Neuron (in vitro differentiated cells): ENCODE data around the gene ME2.

ENCODE experiments used
- H2AFZ ChIP-seq: one replicate; pipeline ENCODE4 v1.6.1; 2013; ENCODE audit warnings: low read depth, mild to moderate bottlenecking, inconsistent platforms, low read length, moderate library complexity
- H3K27me3 ChIP-seq: one replicate; pipeline ENCODE4 v1.6.1; 2013; ENCODE audit warnings: low read length; ENCODE audit not compliant: insufficient read depth
- H3K36me3 ChIP-seq: one replicate; pipeline ENCODE4 v1.6.1; 2013; ENCODE audit warnings: low read length; ENCODE audit not compliant: insufficient read depth
- H3K4me1 ChIP-seq: one replicate; pipeline ENCODE4 v1.6.1; 2013; ENCODE audit warnings: low read length; ENCODE audit not compliant: insufficient read depth
- H3K4me3 ChIP-seq: 2 replicates; pipeline ENCODE4 v1.5.1; 2013; ENCODE audit warnings: mild to moderate bottlenecking, low read length, moderate library complexity
- H3K9me3 ChIP-seq: one replicate; pipeline ENCODE4 v1.6.1; 2013; ENCODE audit warnings: low read length

The ME2 gene

GRCh38 chr18:50906843-50907242, 27.9 kb downstream of the ME2 start:
- H2AFZ ChIP-seq: no peak overlapping the region
- no peaks in the 10 kb centered on the region for H3K4me1 ChIP-seq
- H3K36me3 ChIP-seq: peaks cover 62% of the 10 kb centered on the region
- peaks cover 18% of the 10 kb centered on the region for H3K9me3 ChIP-seq
- no peaks in the 10 kb centered on the region for H3K27me3 ChIP-seq
- H3K4me3 ChIP-seq: no peak overlapping the region

DNA sequence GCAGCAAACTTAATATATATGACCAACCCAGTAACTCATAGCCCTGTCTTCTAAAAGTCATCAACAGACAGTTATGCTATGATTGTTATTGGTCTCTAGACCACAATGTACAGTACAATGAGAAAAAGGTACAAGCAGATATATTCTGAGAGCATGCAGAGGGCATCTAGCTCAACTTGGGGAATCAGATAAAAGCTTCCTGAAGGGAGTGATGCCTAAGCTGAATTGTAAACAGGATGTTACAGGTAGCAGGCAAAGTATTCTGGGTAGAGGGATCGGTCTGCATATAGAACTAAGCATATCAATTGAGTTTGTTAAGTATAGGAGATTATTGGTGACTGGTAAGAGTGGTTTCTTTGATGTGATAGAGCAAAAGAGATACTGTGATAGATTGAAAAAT, 30.3 kb downstream of the ME2 start:
- H3K4me3 ChIP-seq: no peak overlapping the region
- no peaks in the 10 kb centered on the region for H3K4me1 ChIP-seq
- H3K9me3 ChIP-seq: peaks cover 14% of the 10 kb centered on the region
- H3K27me3 ChIP-seq: no peaks in the 10 kb centered on the region
- H3K36me3 ChIP-seq: peaks cover 73% of the 10 kb centered on the region
- H2AFZ ChIP-seq: no peak overlapping the region

GRCh38 chr18:50911006-50911405, 32.1 kb downstream of the ME2 start:
- H2AFZ ChIP-seq: no peak overlapping the region
- H3K9me3 ChIP-seq: peaks cover 13% of the 10 kb centered on the region
- H3K4me3 ChIP-seq: no peak overlapping the region
- H3K36me3 ChIP-seq: peaks cover 74% of the 10 kb centered on the region
- H3K4me1 ChIP-seq: no peaks in the 10 kb centered on the region
- H3K27me3 ChIP-seq: no peaks in the 10 kb centered on the region

DNA sequence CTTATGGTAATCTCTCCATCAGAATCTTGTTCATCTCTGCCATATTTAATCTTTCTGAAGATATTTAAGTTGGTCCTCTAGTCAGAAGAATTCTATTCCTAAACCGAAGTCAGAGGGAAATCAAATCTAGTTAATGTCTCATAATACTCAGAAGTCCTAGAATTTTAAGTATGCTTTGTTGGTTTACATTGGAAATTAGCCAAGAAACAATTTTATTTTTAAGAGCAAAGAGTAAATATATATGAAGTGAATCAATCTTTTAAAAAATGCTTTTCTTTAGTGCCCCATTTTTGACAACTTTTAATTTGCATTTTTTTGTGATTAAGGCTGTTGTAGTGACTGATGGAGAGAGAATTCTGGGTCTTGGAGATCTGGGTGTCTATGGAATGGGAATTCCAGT, 38.1 kb downstream of the ME2 start:
- Histone ChIP-seq H3K36me3 (peaks cover 76% of the 10 kb centered on the region), H3K4me1 (no peaks in the 10 kb centered on the region), H3K27me3 (no peaks in the 10 kb centered on the region), H2AFZ (no peak overlapping the region), H3K9me3 (peaks cover 9% of the 10 kb centered on the region), H3K4me3 (no peak overlapping the region)

DNA sequence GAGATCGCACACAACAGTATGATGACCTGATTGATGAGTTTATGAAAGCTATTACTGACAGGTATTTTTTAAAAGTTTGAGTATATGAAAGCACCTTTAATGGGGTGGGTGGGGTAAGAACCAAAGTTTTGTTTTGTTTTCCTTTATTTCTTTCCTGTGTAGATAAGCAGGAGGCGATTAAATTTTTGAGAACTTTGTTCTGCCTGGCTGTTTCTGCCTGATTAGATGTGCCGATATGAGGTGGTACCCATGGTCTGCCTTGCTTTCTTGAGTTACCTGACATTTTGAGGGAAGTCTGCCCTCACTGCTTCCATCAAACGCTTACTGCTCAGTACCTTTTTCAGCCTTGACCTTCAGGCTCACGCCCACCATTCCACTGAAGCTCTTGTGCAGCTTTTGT, 39.2 kb downstream of the ME2 start:
- Histone ChIP-seq H3K4me3 (no peak overlapping the region), H3K36me3 (peaks cover 75% of the 10 kb centered on the region), H3K27me3 (no peaks in the 10 kb centered on the region), H3K4me1 (no peaks in the 10 kb centered on the region), H2AFZ (no peak overlapping the region), H3K9me3 (peaks cover 13% of the 10 kb centered on the region)

GRCh38 chr18:50924372-50924771, 45.5 kb downstream of the ME2 start:
- Histone ChIP-seq H3K9me3 (peaks cover 28% of the 10 kb centered on the region), H3K36me3 (peaks cover 71% of the 10 kb centered on the region), H2AFZ (no peak overlapping the region), H3K4me1 (no peaks in the 10 kb centered on the region), H3K27me3 (no peaks in the 10 kb centered on the region), H3K4me3 (no peak overlapping the region)

GRCh38 chr18:50926521-50926920, 47.6 kb downstream of the ME2 start:
- H2AFZ ChIP-seq: no peak overlapping the region
- no peaks in the 10 kb centered on the region for H3K27me3 ChIP-seq
- H3K9me3 ChIP-seq: peaks cover 28% of the 10 kb centered on the region
- no peak overlapping the region for H3K4me3 ChIP-seq
- H3K36me3 ChIP-seq: peaks cover 64% of the 10 kb centered on the region
- no peaks in the 10 kb centered on the region for H3K4me1 ChIP-seq

GRCh38 chr18:50928551-50928950, 49.6 kb downstream of the ME2 start:
- peaks cover 21% of the 10 kb centered on the region for H3K9me3 ChIP-seq

DNA sequence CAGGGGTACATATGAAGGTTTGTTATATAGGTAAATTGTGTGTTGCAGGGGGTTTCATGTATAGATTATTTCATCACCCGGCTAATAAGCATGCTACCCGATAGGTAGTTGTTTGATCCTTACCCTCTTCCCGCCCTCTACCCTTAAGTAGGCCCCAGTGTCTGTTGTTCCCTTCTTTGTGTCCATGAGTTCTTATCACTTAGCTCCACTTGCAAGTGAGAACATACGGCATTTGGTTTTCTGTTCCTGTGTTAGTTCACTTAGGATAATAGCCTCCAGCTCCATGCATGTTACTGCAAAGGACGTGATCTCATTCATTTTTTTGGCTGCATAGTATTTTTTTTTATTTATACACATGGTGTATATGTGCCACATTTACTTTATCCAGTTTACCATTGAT, 54.8 kb downstream of the ME2 start:
- peaks cover 25% of the 10 kb centered on the region for H3K4me1 ChIP-seq
- H2AFZ ChIP-seq: no peak overlapping the region
- H3K27me3 ChIP-seq: no peaks in the 10 kb centered on the region
- H3K36me3 ChIP-seq: peaks cover 16% of the 10 kb centered on the region
- H3K9me3 ChIP-seq: peaks cover under 1% of the 10 kb centered on the region
- H3K4me3 ChIP-seq: no peak overlapping the region

More at GRCh38 chr18:50928551-50928950, 49.6 kb downstream of the ME2 start:
- Histone ChIP-seq H2AFZ (no peak overlapping the region), H3K27me3 (no peaks in the 10 kb centered on the region), H3K36me3 (peaks cover 51% of the 10 kb centered on the region), H3K4me1 (no peaks in the 10 kb centered on the region), H3K4me3 (no peak overlapping the region)

DNA sequence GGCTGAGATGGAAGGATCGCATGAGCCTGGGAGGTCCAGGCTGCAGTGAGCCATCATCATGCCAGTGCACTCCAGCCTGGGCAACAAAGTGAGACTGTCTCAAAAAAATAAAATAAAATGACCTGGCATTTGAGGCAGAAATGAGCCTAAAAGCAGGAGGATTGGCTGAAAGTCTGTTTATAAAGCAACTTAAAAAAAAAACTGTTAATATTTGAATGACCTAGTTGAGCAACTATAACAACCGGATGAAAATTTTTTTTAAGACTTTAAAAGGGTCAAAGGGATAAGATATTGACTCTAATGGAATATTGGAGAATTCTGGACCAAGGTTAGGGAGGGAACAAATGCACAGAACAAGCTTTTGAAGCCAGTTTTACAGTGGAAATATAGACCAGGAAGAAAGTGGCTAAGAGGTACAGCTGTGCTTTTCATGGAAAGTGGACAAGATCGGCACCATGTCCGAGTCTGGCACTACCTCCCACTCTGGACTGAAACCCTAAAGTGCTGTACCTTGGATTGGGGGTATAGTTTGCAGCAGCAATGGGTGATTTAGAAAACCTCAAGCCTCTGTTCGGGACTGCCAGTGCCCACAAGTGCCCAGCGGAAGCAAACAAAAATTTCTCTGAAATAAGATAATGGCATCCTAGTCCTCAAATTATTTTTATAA, 55.8 kb downstream of the ME2 start:
- Histone ChIP-seq H3K4me1 (peaks cover 25% of the 10 kb centered on the region), H3K27me3 (no peaks in the 10 kb centered on the region), H3K9me3 (no peaks in the 10 kb centered on the region), H3K4me3 (no peak overlapping the region), H3K36me3 (peaks cover 17% of the 10 kb centered on the region), H2AFZ (no peak overlapping the region)

DNA sequence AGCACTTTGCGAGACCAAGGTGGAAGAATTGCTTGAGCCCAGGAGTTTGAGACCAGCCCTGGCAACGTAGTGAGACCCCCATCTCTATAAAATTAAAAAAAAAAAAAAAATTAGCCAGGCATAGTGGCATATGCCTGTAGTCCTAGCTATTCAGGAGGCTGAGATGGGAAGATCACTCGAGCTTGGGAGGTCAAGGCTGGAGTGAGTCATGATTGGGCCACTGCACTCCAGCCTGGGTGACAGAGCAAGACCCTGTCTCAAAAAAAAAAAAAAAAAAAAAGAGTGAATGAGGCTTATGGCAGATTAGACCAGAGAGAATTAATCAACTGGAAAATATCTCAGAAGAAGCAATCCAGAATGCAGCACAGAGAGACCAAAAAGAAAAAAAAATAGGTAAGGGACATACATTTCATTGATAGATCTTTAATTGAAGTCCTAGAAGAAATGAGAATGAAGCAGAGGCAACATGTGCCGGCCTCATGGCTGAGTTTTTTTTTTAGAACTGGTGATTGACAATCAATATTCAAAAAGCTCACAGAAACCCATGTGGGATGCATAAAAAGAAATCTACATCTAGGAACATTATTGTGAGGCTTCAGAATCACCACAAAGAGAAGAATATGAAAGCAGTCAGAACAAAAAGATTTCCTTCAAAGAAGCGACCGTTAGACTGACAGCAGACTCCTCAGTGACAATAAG, 56.7 kb downstream of the ME2 start:
- Histone ChIP-seq H3K36me3 (peaks cover 19% of the 10 kb centered on the region), H3K4me1 (peaks cover 25% of the 10 kb centered on the region), H3K4me3 (no peak overlapping the region), H3K27me3 (no peaks in the 10 kb centered on the region), H2AFZ (no peak overlapping the region), H3K9me3 (peaks cover 3% of the 10 kb centered on the region)

GRCh38 chr18:50937183-50937582, 58.3 kb downstream of the ME2 start:
- Histone ChIP-seq H3K36me3 (peaks cover 19% of the 10 kb centered on the region), H2AFZ (no peak overlapping the region), H3K9me3 (peaks cover 3% of the 10 kb centered on the region), H3K4me1 (peaks cover 25% of the 10 kb centered on the region), H3K27me3 (no peaks in the 10 kb centered on the region), H3K4me3 (no peak overlapping the region)

GRCh38 chr18:50938912-50939311, 60.0 kb downstream of the ME2 start:
- H3K4me1 ChIP-seq: peaks cover 25% of the 10 kb centered on the region
- no peak overlapping the region for H2AFZ ChIP-seq
- H3K9me3 ChIP-seq: peaks cover 3% of the 10 kb centered on the region
- peaks cover 20% of the 10 kb centered on the region for H3K36me3 ChIP-seq
- H3K27me3 ChIP-seq: no peaks in the 10 kb centered on the region
- no peak overlapping the region for H3K4me3 ChIP-seq
